ENCODE results near the gene OTOGL.

- TF ChIP-seq CTCF (IDR thresholded peaks at IDR 0.05; ENCODE audit: low read length) (no peak), EZH2 (optimal IDR thresholded peaks at IDR 0.05; ENCODE audit: low read depth, low read length) (no peak), EZH2phosphoT487 (IDR thresholded peaks at IDR 0.05; ENCODE audit: low read length) (no peak)
Measured at GRCh38 chr12:80317899-80318298, 218.6 kb downstream of the OTOGL start.

Data from MM.1S (cell line).